Stimulated activated CD8-positive, alpha-beta memory T cell treated with anti-CD3 and anti-CD28 coated beads, Interleukin-12 subunit alpha, Interleukin-12 subunit beta, amount 100 ng/mL, for 1 hour (primary cell): ENCODE results near the gene DDX54.
"Not testable (repeated sequence)": the region's sequence is repeated elsewhere in the genome, so short reads cannot be mapped to it uniquely, and the experiment has no call there.

Experiments used
- DNase-seq: peaks from one replicate; pipeline ENCODE4 v3.0.0-alpha.2; 2020; ENCODE audit warnings: low read depth

The DDX54 gene

GRCh38 chr12:113141716-113142115 lies 43.6 kb downstream of the DDX54 start:
- not testable (repeated sequence) for DNase-seq

GRCh38 chr12:113140706-113141105 lies 44.6 kb downstream of the DDX54 start:
- no peak for DNase-seq

DNA sequence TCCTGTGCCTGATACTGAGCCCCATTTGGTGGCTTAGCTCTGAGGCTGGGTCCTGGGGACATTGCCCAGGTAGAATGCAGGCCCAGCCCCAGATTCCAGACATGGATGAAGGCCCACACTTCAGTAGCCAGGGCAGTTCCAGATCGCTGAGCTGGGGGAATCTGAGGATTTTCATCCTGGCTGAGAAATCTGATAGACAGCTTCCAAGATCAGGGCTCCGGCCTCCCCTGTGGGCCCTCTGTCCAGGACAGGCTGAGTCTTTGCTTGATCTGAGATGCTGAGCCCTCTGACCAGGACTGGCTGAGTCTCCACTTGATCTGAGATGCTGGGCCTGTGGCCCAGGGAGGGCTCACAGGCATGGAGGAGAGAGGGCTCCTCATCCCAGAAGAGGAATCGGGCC lies 46.5 kb downstream of the DDX54 start:
- no peak for DNase-seq

GRCh38 chr12:113137861-113138783 lies 47.2 kb downstream of the DDX54 start:
- DNase-seq, result no peak

- no peak for DNase-seq
These were observed 48.2 kb downstream of the DDX54 start for GRCh38 chr12:113136990-113137511.

GRCh38 chr12:113136128-113136989 lies 48.9 kb downstream of the DDX54 start:
- DNase-seq, result no peak

GRCh38 chr12:113135178-113136127 lies 49.8 kb downstream of the DDX54 start, which contains the start of gene RASAL1:
Gene RASAL1, minus strand, starts transcription at chr12:113135761. Its CDS starts 299 bp downstream, at chr12:113135462.
- DNase-seq, result peak; percentile 21

GRCh38 chr12:113134521-113134951 lies 50.7 kb downstream of the DDX54 start:
- no peak for DNase-seq

DNA sequence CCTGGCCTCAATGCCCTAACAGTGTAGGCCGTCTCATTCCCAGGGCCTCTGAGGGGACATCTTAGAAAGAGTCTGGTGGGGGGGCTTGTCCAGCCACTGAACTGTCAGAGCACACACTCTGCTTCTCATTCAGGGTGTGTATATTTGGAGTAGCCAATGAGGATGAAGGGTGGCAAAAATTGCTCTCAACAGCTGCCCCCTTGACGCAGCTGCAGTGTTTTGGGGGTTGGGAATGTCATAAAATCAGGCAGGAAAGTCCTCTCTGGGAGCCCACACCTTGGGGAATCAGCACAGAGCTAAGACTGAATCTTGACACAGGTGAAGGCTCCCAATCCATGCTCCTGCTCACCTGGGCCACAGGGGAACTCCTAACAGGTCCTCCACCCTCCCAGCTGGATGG lies 51.2 kb downstream of the DDX54 start:
- no peak for DNase-seq

- no peak for DNase-seq
These were observed 51.6 kb downstream of the DDX54 start for GRCh38 chr12:113133666-113134065.

DNA sequence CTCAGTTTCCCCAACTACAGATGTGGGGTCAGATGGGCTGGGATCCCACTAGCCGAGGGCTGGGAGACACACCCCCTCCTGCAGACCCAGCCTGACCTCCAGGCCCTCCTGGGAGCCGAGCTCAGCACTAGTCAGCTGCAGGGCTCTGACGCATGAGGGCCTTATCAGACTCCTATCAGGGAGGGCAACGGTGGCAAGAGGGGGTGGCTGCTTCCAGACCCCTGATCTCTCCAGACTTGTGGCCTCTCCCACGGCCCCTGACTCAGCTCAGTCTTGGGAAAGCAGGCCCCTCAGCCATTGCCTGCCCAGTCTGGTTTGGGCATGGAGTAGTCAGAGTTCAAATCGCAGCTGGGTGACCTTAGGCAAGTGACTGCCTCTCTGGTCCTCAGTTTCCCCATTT lies 52.2 kb downstream of the DDX54 start:
- DNase-seq, result no peak

DNA sequence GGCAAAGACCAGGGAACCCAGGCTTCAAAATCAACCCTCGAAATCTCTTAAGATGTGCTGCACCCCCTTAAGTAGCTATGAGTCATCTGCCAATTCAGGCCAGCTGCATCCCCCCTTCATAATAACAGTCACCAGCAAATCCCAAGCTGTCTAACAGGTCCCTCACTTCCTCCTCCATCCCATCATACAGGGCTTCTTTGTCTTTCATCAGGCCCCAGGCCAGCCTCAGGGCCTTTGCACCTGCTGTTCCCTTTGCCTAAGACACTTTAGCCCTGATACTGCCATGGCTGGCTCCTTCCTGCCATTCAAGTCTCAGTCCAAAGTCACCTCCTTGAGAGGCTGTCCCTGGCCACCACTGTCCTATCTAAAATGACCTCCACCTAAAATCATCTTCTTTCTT lies 53.7 kb downstream of the DDX54 start:
- no peak for DNase-seq

DNA sequence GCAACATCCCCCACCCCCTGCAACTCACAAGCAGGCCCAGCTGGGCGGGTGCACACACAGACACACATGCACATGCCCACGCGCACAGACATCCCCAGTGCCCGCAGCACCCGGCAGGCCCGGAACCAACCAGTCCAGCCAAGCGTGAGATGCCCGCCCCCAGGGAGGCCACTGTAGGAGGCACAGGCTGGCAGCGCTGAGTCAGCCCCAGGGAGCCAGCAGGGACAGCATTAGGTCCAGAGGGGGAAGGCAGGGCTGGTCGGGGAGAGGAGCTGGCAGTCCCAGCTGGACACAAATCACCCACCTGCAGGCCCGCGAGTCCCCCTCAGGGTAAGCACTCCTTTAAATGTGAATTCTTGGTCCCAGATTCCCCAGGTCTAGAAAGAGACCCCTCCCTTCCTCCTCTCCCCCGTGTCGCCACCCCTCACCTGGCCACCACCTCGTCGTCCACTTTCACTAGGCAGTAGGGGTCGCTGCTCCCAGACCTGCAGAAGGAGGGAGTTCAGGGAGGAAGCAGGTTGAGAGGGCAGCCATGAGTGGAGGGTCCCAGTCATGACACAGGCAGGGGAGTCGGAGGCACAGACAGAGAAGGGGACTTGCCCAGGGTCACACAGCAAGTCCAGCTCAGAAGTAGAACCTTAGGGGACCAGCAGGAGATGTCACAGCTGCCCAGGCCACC lies 54.7 kb downstream of the DDX54 start:
- DNase-seq, result no peak

- no peak for DNase-seq
These were observed 55.4 kb downstream of the DDX54 start for GRCh38 chr12:113129664-113130456.

- no peak for DNase-seq
These were observed 56.2 kb downstream of the DDX54 start for GRCh38 chr12:113128802-113129663.

DNA sequence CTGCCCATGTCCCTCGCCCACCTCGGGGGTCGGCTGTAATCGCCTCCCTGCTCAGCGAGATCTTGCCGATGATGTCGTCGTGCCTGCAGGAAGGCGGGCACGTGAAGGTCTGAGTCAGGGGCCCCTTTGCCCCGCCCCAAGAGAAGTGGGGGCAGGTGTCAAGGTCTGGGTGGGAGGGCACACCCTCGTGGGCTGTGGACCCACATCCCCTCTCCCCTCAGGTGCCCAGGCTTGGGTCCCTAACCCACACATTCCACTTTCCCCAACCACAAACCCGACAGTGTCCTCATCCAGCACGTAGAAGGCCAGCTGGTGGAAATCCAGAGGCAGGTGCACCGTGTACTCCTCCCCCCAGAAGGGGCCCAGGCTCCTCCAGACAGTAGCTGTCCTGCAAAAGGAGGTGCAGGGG lies 57.5 kb downstream of the DDX54 start:
- DNase-seq, result no peak

GRCh38 chr12:113120670-113121370 lies 64.5 kb downstream of the DDX54 start:
- no peak for DNase-seq

GRCh38 chr12:113119980-113120669 lies 65.2 kb downstream of the DDX54 start:
- no peak for DNase-seq
